NCI-H1092 (cell line): ENCODE results near the gene ATE1.
"Not testable (repeated sequence)": the region's sequence is repeated elsewhere in the genome, so short reads cannot be mapped to it uniquely, and the experiment has no call there.

ENCODE experiments used
- DNase-seq: peaks from one replicate; lab custom pipeline; 2025; lab: John Stamatoyannopoulos, UW

Gene ATE1

GRCh38 chr10:121831237-121831636 is 96.6 kb downstream of the ATE1 start:
- no peak for DNase-seq

GRCh38 chr10:121830101-121830500 is 97.7 kb downstream of the ATE1 start:
- no peak for DNase-seq

GRCh38 chr10:121828045-121828444 is 99.8 kb downstream of the ATE1 start:
- DNase-seq: no peak

- DNase-seq: not testable (repeated sequence)
These were observed 101.1 kb downstream of the ATE1 start for GRCh38 chr10:121826773-121827172.

- no peak for DNase-seq
These were observed 103.8 kb downstream of the ATE1 start for GRCh38 chr10:121823993-121824463.

GRCh38 chr10:121822724-121823123 is 105.1 kb downstream of the ATE1 start:
- DNase-seq: no peak

- no peak for DNase-seq
These were observed 105.7 kb downstream of the ATE1 start for GRCh38 chr10:121822180-121822579.

- no peak for DNase-seq
These were observed 108.8 kb downstream of the ATE1 start for GRCh38 chr10:121819049-121819448.

- no peak for DNase-seq
These were observed 109.2 kb downstream of the ATE1 start for GRCh38 chr10:121818599-121818998.

- no peak for DNase-seq
These were observed 111.6 kb downstream of the ATE1 start for GRCh38 chr10:121816197-121816596.

GRCh38 chr10:121813857-121814256 is 114.0 kb downstream of the ATE1 start:
- DNase-seq: no peak

GRCh38 chr10:121813211-121813815 is 114.5 kb downstream of the ATE1 start:
- DNase-seq: no peak

- no peak for DNase-seq
These were observed 115.8 kb downstream of the ATE1 start for GRCh38 chr10:121812031-121812430.

GRCh38 chr10:121811386-121811785 is 116.4 kb downstream of the ATE1 start:
- DNase-seq: no peak

GRCh38 chr10:121808835-121809234 is 119.0 kb downstream of the ATE1 start:
- DNase-seq: no peak

- no peak for DNase-seq
These were observed 123.4 kb downstream of the ATE1 start for GRCh38 chr10:121804460-121804859.

- DNase-seq: no peak
These were observed 124.2 kb downstream of the ATE1 start for GRCh38 chr10:121803611-121804010.

- DNase-seq: no peak
These were observed 127.0 kb downstream of the ATE1 start for GRCh38 chr10:121800831-121801230.

GRCh38 chr10:121800146-121800545 is 127.7 kb downstream of the ATE1 start:
- DNase-seq: no peak

GRCh38 chr10:121797490-121797889 is 130.3 kb downstream of the ATE1 start:
- DNase-seq: no peak

GRCh38 chr10:121796342-121796741 is 131.5 kb downstream of the ATE1 start:
- DNase-seq: no peak

- no peak for DNase-seq
These were observed 135.6 kb downstream of the ATE1 start for GRCh38 chr10:121792198-121792597.

- DNase-seq: no peak
These were observed 136.1 kb downstream of the ATE1 start for GRCh38 chr10:121791761-121792160.

- DNase-seq: no peak
These were observed 139.1 kb downstream of the ATE1 start for GRCh38 chr10:121788717-121789116.
